Effector memory CD4-positive, alpha-beta T cell (primary cell): ENCODE results near the gene POLD1.
"Not testable (repeated sequence)": the region's sequence is repeated elsewhere in the genome, so short reads cannot be mapped to it uniquely, and the experiment has no call there.

ENCODE experiments used
- DNase-seq, 3 donors: peaks; one replicate each; pipeline ENCODE4 v3.0.0-alpha.2; 2020
- H3K27ac ChIP-seq: 2 replicates; pipeline ENCODE4 v1.7.0; 2013; ENCODE audit warnings: mild to moderate bottlenecking, low read length, moderate library complexity; ENCODE audit not compliant: insufficient read depth, poor library complexity, severe bottlenecking
- H3K27me3 ChIP-seq: replicated peaks from 2 replicates; pipeline ENCODE4 v1.7.0; 2013; ENCODE audit warnings: mild to moderate bottlenecking, low read length; ENCODE audit not compliant: insufficient read depth, control insufficient read depth, poor library complexity, severe bottlenecking
- H3K36me3 ChIP-seq: 2 replicates; pipeline ENCODE4 v1.7.0; 2013; ENCODE audit warnings: mild to moderate bottlenecking, low read length, moderate library complexity; ENCODE audit not compliant: control insufficient read depth, insufficient read depth
- H3K4me1 ChIP-seq: 2 replicates; pipeline ENCODE4 v1.7.0; 2013; ENCODE audit warnings: low read length, mild to moderate bottlenecking; ENCODE audit not compliant: control insufficient read depth, insufficient read depth, poor library complexity, severe bottlenecking
- H3K4me3 ChIP-seq: 2 replicates; pipeline ENCODE4 v1.7.0; 2013; ENCODE audit warnings: low read length, low read depth, mild to moderate bottlenecking; ENCODE audit not compliant: insufficient read depth, poor library complexity, severe bottlenecking
- H3K9me3 ChIP-seq: 2 replicates; pipeline ENCODE4 v1.7.0; 2013; ENCODE audit warnings: mild to moderate bottlenecking, low read length, moderate library complexity; ENCODE audit not compliant: control insufficient read depth

Gene POLD1

DNA sequence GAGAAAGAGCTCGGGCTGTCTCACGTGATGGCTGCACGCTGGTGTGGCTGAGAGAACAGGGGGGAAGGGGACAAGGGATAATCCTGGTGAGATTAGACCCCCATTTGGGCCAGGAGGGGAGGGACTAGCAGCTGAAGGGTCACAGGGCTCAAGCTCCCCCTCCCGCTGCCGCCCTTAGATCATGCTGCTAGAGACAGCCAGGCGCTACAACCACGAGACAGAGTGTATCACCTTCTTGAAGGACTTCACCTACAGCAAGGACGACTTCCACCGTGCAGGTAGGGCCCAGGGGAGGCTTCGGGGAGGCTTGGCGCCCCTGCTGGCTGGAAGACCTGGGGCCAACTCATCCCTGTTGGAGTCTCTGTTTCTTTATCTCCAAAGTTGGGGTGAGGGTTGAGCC is 4.5 kb upstream of the POLD1 start:
- peaks cover 58% of the 10 kb centered on the region for H3K36me3 ChIP-seq
- DNase-seq: no peak
- no peaks in the 10 kb centered on the region for H3K27me3 ChIP-seq
- H3K27ac ChIP-seq: no peak overlapping the region
- no peaks in the 10 kb centered on the region for H3K9me3 ChIP-seq
- H3K4me1 ChIP-seq: peaks cover 1% of the 10 kb centered on the region
- H3K4me3 ChIP-seq: no peak overlapping the region

DNA sequence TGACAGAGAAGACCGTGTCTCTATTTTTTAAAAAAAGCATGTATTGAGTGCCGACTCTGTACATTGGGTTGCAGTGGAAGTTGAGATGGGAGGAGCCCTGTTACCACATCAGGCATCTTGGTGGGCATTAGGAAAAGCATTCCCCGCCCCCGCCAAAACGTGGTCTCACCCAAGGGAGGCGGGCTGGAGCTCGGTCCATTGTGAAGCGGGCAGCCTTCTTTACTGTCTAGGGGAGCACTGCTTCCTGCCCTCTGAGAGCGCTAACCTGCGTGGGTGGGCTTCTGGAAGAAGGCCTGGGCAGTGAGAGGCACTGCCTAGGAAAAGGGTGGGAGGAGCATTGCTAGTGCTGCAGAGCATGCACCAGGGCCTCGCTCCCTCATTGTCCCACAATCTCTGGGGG is 4.0 kb upstream of the POLD1 start:
- peaks cover 7% of the 10 kb centered on the region for H3K4me1 ChIP-seq
- H3K27me3 ChIP-seq: no peaks in the 10 kb centered on the region
- no peak for DNase-seq
- H3K4me3 ChIP-seq: no peak overlapping the region
- no peak overlapping the region for H3K27ac ChIP-seq
- no peaks in the 10 kb centered on the region for H3K9me3 ChIP-seq
- peaks cover 58% of the 10 kb centered on the region for H3K36me3 ChIP-seq

DNA sequence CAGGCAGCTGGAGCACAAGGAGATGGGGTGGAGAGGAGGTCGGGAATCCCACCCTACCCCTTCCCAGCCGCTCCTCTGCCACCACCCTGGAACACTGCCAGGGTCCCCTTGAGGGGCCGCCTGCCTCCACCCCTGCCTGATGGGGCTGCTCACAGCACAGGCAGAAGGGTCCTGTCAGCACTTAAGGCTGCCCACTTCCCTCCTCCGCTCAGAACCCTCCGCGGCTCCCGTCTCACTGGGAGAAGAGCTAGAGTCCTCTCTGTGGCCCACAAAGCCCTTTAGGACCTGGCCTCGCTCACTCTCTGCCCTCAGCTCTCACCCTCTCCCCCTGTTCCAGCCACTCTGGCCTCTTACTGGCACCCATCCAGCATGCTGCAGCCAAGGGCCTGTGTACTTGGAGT is 3.4 kb upstream of the POLD1 start:
- H3K27ac ChIP-seq: no peak overlapping the region
- H3K36me3 ChIP-seq: peaks cover 58% of the 10 kb centered on the region
- no peak for DNase-seq
- H3K4me3 ChIP-seq: no peak overlapping the region
- H3K4me1 ChIP-seq: peaks cover 8% of the 10 kb centered on the region
- no peaks in the 10 kb centered on the region for H3K27me3 ChIP-seq
- no peaks in the 10 kb centered on the region for H3K9me3 ChIP-seq

DNA sequence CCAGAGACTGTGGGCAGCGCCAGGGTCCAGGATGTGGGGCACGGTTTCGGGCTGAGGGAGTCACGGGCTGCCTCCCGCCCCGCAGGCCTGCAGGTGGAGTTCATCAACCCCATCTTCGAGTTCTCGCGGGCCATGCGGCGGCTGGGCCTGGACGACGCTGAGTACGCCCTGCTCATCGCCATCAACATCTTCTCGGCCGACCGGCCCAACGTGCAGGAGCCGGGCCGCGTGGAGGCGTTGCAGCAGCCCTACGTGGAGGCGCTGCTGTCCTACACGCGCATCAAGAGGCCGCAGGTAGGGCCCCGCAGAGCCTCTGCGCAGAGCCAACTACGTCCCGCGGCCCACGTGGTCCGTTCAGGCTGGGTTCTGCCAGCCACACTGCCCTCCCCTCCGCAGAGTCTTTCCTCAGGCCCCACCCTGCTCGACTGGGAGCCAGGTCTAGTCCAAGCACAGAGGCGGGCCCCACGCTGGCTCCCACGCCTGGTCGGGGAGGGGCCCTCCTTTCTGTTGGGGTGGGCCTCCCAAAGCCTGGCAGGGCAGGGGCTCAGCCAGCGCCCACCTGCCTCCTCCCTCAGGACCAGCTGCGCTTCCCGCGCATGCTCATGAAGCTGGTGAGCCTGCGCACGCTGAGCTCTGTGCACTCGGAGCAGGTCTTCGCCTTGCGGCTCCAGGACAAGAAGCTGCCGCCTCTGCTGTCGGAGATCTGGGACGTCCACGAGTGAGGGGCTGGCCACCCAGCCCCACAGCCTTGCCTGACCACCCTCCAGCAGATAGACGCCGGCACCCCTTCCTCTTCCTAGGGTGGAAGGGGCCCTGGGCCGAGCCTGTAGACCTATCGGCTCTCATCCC is 2.0 kb upstream of the POLD1 start:
- Histone ChIP-seq H3K9me3 (no peaks in the 10 kb centered on the region), H3K4me1 (peaks cover 8% of the 10 kb centered on the region), H3K27me3 (no peaks in the 10 kb centered on the region), H3K36me3 (peaks cover 58% of the 10 kb centered on the region), H3K4me3 (no peak overlapping the region), H3K27ac (no peak overlapping the region)
- DNase-seq: no peak

DNA sequence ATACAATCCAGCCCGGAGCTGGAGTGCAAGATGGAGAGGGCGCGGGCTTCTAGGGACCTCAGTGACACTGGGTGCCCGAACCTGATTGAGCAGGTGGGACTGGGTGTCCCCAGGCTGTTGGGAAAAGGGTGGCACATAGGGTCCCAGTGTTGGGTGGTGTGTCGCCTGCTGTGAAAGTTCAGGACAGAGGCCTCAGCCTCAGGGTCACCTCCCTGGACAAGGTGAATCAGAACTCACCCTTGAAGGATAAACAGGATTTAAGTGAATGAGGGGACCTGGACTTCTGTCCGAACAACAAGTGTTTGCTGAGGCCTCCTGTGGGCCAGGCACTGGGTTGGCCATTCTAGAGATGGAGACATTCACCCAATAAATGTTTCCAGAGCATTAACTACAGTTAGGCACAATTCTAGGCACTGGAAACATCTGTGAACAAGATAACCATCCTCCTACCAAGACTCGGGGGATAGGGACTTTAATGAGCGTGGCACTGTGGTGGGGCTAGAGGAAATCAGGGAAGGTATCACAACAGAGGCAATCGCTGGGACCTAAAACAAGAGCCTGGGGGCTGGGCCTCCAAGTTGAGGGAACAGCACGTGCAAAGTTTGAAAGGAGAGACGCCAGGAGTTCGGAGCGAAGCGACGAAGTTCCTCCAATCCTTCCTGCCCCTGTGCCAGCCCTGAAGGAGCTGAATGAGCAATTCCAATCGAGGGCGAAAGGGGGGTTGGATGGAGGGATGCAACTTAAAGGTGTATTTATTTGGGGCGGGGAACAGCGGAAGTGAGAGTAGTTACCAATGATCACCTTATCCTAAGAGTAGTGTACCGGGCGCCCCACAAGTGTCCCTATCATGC is 921 bp upstream of the POLD1 start:
- Histone ChIP-seq H3K36me3 (peaks cover 50% of the 10 kb centered on the region), H3K4me1 (peaks cover 8% of the 10 kb centered on the region), H3K27ac (peak overlapping the region; percentile 67)

DNA sequence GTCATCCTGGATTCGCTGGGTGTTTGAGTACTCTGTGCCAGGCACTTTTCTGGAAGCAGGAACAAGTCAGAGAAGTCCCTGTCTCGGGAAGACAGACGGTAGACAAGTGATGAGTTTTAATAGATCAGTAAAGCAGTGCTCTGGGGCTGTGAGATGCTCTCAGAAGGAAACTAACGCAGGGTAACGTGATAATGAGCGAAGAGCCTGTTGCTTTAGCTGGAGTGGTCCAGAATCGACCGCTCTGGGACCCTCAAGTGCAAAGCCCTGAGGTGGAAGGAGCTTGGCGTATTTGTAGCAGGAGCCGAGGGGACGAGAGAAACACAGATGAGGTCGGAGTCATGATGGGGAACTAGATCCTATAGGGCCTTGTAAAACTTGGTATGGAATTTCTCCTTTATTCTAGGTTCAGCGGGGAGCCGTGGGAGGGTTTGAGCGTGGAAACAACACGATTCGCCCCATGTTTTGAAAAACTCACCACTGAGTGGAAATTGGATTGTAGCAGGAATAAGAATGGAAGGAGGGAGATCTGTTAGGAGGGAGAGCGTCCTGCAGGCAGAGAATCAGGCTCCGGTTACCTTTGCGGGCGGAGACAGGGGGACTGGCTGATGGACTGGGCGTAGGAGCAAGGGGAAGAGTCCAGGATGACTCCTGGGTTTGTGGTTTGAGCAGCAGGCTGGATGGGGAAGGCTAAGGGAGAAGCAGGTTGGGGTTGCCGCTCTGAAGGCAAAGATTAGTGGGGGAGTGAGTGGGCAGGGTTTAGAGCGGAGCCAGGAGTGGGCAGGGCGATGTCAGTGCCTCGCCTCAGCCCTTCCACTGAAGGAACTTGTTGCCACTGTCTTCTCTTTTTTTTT is 763 bp downstream of the POLD1 start:
- Histone ChIP-seq H3K9me3 (no peaks in the 10 kb centered on the region), H3K4me3 (peak overlapping the region; percentile 71), H3K27me3 (no peaks in the 10 kb centered on the region), H3K36me3 (peaks cover 33% of the 10 kb centered on the region), H3K4me1 (peaks cover 8% of the 10 kb centered on the region), H3K27ac (peak overlapping the region; percentile 67)
- no peak for DNase-seq

More for the DNA sequence above, 921 bp upstream of the POLD1 start:
- no peaks in the 10 kb centered on the region for H3K27me3 ChIP-seq
- H3K4me3 ChIP-seq: peak overlapping the region; percentile 71
- DNase-seq: no peak
- no peaks in the 10 kb centered on the region for H3K9me3 ChIP-seq

DNA sequence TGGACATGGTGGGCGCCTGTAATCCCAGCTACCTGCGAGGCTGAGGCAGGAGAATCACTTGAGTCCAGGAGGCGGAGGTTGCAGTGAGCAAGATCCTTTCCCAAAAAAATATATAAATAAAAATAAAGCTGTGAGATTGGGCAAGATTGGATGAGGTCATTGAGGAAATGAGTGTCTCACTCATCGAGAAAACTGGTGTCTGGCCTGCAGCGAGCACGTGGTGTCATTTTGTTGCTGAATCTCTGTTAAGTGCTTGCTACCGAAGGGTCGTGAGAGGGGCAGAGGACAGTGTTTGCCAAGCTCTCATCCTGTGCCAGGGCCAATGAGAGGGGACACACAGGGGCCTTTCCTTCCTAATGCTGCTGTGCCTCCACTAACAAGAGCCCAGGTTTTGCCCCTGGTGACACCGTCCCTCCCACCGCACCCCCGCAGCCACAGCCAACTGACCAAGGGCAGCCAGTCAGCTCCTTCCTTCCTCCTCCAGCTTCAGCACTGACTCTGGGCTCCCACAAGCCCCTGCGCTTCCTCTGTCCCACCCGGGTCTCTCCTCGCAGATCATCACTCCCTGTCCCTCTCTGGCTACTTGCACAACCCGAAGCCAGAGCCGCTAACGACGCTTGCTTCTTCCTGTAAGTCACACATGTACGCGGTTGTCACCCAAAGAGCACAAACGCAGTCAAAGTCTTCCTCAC is 3.2 kb downstream of the POLD1 start:
- H3K9me3 ChIP-seq: no peaks in the 10 kb centered on the region
- peaks cover 9% of the 10 kb centered on the region for H3K36me3 ChIP-seq
- H3K27ac ChIP-seq: no peak overlapping the region
- DNase-seq: no peak
- no peak overlapping the region for H3K4me3 ChIP-seq
- peaks cover 8% of the 10 kb centered on the region for H3K4me1 ChIP-seq
- H3K27me3 ChIP-seq: no peaks in the 10 kb centered on the region

DNA sequence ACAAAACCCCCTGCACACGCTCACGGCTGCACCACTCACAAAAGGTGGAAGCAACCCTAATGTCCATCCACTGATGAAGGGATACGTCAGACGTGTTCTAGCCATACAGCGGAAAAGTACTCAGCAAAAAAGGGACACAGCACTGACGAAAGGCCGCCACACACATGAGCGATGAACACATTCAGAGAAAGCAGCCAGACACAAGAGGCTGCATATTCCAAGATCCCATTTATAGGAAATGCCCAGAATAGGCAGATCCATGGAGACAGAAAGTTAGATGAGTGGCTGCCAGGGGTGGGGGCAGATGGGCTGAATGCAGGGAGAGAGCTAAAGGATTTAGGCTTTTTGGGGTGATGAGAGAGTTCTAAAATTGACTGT is 3.7 kb downstream of the POLD1 start:
- DNase-seq: no peak
- Histone ChIP-seq H3K27me3 (no peaks in the 10 kb centered on the region), H3K36me3 (peaks cover 4% of the 10 kb centered on the region), H3K27ac (no peak overlapping the region), H3K4me1 (peaks cover 8% of the 10 kb centered on the region), H3K4me3 (no peak overlapping the region), H3K9me3 (no peaks in the 10 kb centered on the region)

DNA sequence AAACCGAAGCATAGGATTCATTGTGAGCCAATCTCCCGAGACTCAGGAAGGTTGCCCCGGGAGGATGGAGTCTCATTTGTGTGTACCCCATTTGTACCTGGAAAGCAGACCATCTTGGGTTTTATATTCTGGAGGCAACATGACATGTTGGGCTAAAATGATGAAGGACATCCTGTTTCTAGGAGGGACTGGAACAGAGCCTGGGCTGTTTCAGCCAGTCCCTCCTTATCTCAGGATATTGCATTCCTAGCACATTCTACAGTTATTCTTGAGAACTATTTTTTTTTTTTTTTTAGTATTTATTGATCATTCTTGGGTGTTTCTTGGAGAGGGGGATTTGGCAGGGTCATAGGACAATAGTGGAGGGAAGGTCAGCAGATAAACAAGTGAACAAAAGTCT is 6.1 kb downstream of the POLD1 start:
- not testable (repeated sequence) for H3K27me3 ChIP-seq

More for the DNA sequence above, 6.1 kb downstream of the POLD1 start:
- not testable (repeated sequence) for H3K4me3 ChIP-seq, H3K36me3 ChIP-seq, H3K27ac ChIP-seq, H3K9me3 ChIP-seq, DNase-seq, H3K4me1 ChIP-seq
